HG03565 (cell line): ENCODE measurements around the gene GNB1L.
A peak's percentile ranks its signal among the peaks of the same experiment; 100 is the strongest.

Experiments
- ATAC-seq: cut with Tn5 transposase; IDR thresholded peaks from one replicate; pipeline ENCODE4 v1.9.1; 2021; ENCODE audit warnings: mild to moderate bottlenecking, moderate library complexity; ENCODE audit not compliant: unreplicated experiment

Gene GNB1L

GRCh38 chr22:19854778-19855503 is at the start of gene GNB1L, which contains the start of gene RTL10:
TSS of gene GNB1L (minus strand) at chr22:19854874. CDS start at chr22:19821355, 33,519 bp downstream.
TSS of gene RTL10 (minus strand) at chr22:19854874. CDS start at chr22:19852261, 2,613 bp downstream.
- peak; percentile 87 for ATAC-seq

- ATAC-seq, result no peak
Observed at GRCh38 chr22:19904174-19904856, 49.6 kb upstream of the GNB1L start.

- ATAC-seq, result no peak
Observed at GRCh38 chr22:19903513-19903912, 48.8 kb upstream of the GNB1L start.

GRCh38 chr22:19903031-19903430 is 48.4 kb upstream of the GNB1L start:
- no peak for ATAC-seq

GRCh38 chr22:19902245-19902715 is 47.6 kb upstream of the GNB1L start:
- ATAC-seq, result no peak

GRCh38 chr22:19901577-19902244 is 47.0 kb upstream of the GNB1L start:
- no peak for ATAC-seq

GRCh38 chr22:19900707-19901436 is 46.2 kb upstream of the GNB1L start:
- no peak for ATAC-seq

- ATAC-seq, result no peak
Observed at GRCh38 chr22:19898831-19899567, 44.3 kb upstream of the GNB1L start.

GRCh38 chr22:19898145-19898544 is 43.5 kb upstream of the GNB1L start:
- no peak for ATAC-seq

GRCh38 chr22:19897726-19898125 is 43.1 kb upstream of the GNB1L start:
- ATAC-seq, result no peak

- ATAC-seq, result no peak
Observed at GRCh38 chr22:19896665-19897355, 42.1 kb upstream of the GNB1L start.

GRCh38 chr22:19895160-19895849 is 40.6 kb upstream of the GNB1L start:
- no peak for ATAC-seq

- no peak for ATAC-seq
Observed at GRCh38 chr22:19893363-19893762, 38.7 kb upstream of the GNB1L start.

- ATAC-seq, result no peak
Observed at GRCh38 chr22:19892925-19893324, 38.3 kb upstream of the GNB1L start.

GRCh38 chr22:19892257-19892879 is 37.7 kb upstream of the GNB1L start:
- ATAC-seq, result no peak

- ATAC-seq, result peak; percentile 54
Observed at GRCh38 chr22:19891317-19892256, 36.9 kb upstream of the GNB1L start.

- ATAC-seq, result no peak
Observed at GRCh38 chr22:19890502-19891316, 36.0 kb upstream of the GNB1L start.
